Measurements from ENCODE around the gene TCIRG1. TPM values are rescaled to one million over a fixed set of nuclear protein-coding genes. Genes with fewer than 3 reads are reported as not detected.

The TCIRG1 gene
- polyA plus RNA-seq, 1 experiment = 111 TPM

- peak overlapping the region; percentile 50 for H3K4me3 ChIP-seq (ENCODE audit: low read depth, low read length)
- no peaks in the 10 kb centered on the region for H3K27me3 ChIP-seq (ENCODE audit: control insufficient read depth, insufficient read depth, low read length)
- TF ChIP-seq CTCF (IDR thresholded peaks at IDR 0.05; ENCODE audit: insufficient read depth, low read depth, low read length) = peak; percentile 17
- no peaks in the 10 kb centered on the region for H3K36me3 ChIP-seq (ENCODE audit: control insufficient read depth, insufficient read depth, low read length)
- ChIA-PET POLR2A (interaction anchor here (0.5 kb wide), 1 partner anchor 146 kb away, joined by 3 read pairs; no protein-coding TSS in a partner anchor), CTCF (interaction anchor here (0.6 to 2.8 kb wide), 7 partner anchors 9 to 1367 kb away, joined by 3 to 13 read pairs (median 5); no protein-coding TSS in a partner anchor)
- DNase-seq (ENCODE audit: low read depth) = no peak
Measured at GRCh38 chr11:68009391-68010089, 29.3 kb upstream of the TCIRG1 start.

GRCh38 chr11:68010090-68011041 is 28.5 kb upstream of the TCIRG1 start, which contains the start of gene ALDH3B1:
ALDH3B1 (plus strand) TSS chr11:68010327; CDS start chr11:68015298, 4,971 bp downstream.
- Histone ChIP-seq H3K27me3 (ENCODE audit: control insufficient read depth, insufficient read depth, low read length) (no peaks in the 10 kb centered on the region), H3K36me3 (ENCODE audit: control insufficient read depth, insufficient read depth, low read length) (no peaks in the 10 kb centered on the region; the same call in 1 of the 2 replicates), H3K4me3 (ENCODE audit: low read depth, low read length) (peak within 1 kb of the TSS; percentile 50)
- ChIA-PET POLR2A (interaction anchor here (0.5 to 1.1 kb wide), 2 partner anchors 24 to 32 kb away, joined by 3 to 4 read pairs; no protein-coding TSS in a partner anchor), CTCF (interaction anchor here (0.6 to 2.8 kb wide), 6 partner anchors 9 to 1367 kb away, joined by 3 to 13 read pairs (median 6); no protein-coding TSS in a partner anchor)
- TF ChIP-seq CTCF (IDR thresholded peaks at IDR 0.05; ENCODE audit: insufficient read depth, low read depth, low read length) = peak; percentile 33
- no peak for DNase-seq (ENCODE audit: low read depth)

GRCh38 chr11:68011051-68011943 is 27.5 kb upstream of the TCIRG1 start:
- POLR2A ChIA-PET = interaction anchor here (0.5 to 1.1 kb wide), 2 partner anchors 23 to 31 kb away, joined by 3 to 4 read pairs; no protein-coding TSS in a partner anchor
- CTCF ChIA-PET = interaction anchor here (0.9 to 2.8 kb wide), 5 partner anchors 17 to 199 kb away, joined by 3 to 13 read pairs (median 6); no protein-coding TSS in a partner anchor
- no peaks in the 10 kb centered on the region; the same call in 1 of the 2 replicates for H3K36me3 ChIP-seq (ENCODE audit: control insufficient read depth, insufficient read depth, low read length)
- peak overlapping the region; percentile 50 for H3K4me3 ChIP-seq (ENCODE audit: low read depth, low read length)
- DNase-seq (ENCODE audit: low read depth) = no peak
- TF ChIP-seq CTCF (IDR thresholded peaks at IDR 0.05; ENCODE audit: insufficient read depth, low read depth, low read length) = no peak
- H3K27me3 ChIP-seq (ENCODE audit: control insufficient read depth, insufficient read depth, low read length) = no peaks in the 10 kb centered on the region

GRCh38 chr11:68012044-68012842 is 26.6 kb upstream of the TCIRG1 start:
- no peaks in the 10 kb centered on the region for H3K27me3 ChIP-seq (ENCODE audit: control insufficient read depth, insufficient read depth, low read length)
- no peak for DNase-seq (ENCODE audit: low read depth)
- no peak overlapping the region for H3K4me3 ChIP-seq (ENCODE audit: low read depth, low read length)
- ChIA-PET CTCF (interaction anchor here (1.3 to 1.7 kb wide), 2 partner anchors 10 to 57 kb away, joined by 3 to 9 read pairs; no protein-coding TSS in a partner anchor), POLR2A (no interaction called here)
- TF ChIP-seq CTCF (IDR thresholded peaks at IDR 0.05; ENCODE audit: insufficient read depth, low read depth, low read length) = no peak
- no peaks in the 10 kb centered on the region; the same call in 1 of the 2 replicates for H3K36me3 ChIP-seq (ENCODE audit: control insufficient read depth, insufficient read depth, low read length)

Measured in BJ (cell line).